ENCODE results near the gene PRR29.
"Not testable (repeated sequence)": the region's sequence is repeated elsewhere in the genome, so short reads cannot be mapped to it uniquely, and the experiment has no call there.

The PRR29 gene

GRCh38 chr17:63997341-63998048 lies 656 bp upstream of the PRR29 start:
- DNase-seq: no peak

DNA sequence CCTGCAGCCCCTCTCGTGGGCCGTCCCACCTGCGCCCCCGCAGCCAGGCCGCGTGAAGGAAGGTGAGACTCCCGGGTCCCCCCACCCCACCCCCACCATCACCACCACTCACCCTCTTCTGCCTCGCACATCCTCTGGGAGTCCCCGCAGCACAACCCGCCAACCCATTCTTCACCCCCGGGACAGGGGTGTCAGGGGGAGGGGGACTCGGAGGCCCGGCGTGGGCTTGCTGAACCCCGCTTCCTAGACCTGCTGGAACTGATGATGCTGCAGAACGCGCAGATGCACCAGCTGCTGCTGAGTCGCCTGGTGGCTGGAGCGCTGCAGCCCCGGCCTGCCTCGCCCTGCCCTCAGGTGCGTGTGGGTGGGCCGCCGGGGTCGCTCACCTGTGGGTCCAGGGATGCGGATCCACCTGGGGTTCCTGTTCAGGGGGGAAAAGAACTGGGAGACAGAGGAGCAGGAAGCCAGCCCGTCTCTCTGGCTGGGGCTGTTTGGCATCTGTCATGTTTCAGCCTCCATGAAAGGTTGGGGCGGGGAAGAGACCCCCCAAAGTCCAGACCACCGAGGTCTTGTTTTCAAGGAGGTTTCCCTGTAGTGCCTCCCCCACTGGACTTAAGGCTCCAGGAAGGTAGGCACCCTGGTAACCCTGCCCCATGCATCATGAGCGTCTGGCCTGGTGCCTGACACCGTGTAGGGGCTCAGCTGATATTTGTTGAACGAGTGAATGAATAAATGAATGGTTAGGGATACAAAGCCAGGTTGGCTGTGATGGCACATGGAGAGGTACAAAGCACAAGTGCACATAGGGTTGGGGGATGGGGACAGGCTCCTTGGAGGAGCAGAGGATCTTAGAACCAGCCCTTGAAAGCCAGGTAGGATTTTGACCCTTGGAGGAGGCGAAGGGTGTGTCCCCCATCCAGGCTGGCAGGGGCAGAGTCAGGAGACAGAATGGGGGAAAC lies 849 bp downstream of the PRR29 start:
- no peak for DNase-seq

DNA sequence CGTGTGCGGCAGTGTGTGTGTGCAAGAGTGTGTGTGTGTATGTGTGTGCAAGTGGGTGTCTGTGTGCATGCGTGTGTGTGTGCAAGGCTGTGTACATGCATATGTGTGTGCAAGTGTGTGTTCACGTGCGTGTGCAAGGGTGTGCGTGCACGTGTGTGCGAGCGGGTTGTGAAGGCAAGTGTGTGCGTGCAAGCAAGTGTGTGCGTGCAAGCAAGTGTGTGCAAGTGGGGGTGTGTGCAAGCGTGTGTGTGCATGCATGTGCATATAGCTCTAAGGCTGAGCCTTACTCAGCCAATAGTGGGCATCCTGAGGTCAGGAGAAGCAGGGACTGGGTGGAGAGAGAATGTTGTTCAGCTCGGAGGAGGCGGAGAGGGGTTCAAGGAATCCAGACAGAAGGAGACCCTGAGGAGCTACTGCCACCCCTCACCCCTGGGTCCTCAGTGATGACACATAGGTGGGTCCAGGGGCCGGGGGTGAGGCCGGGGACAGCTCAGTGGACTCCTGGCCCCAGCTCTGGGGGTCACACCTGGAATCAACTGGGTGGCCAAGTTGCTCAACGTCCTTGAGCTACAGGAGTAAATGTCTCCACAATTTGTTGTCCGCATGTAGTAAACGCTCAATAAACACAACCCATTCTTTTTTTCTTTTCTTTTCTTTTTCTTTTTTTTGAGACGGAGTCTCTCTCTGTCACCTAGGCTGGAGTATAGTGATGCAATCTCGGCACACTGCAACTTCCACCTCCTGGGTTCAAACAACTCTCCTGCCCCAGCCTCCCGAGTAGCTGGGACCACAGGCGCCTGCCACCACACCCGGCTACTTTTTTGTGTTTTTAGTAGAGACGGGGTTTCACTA lies 1.8 kb downstream of the PRR29 start:
- DNase-seq: no peak

GRCh38 chr17:64001091-64001579 lies 3.0 kb downstream of the PRR29 start:
- no peak for DNase-seq

- no peak for DNase-seq
Observed at GRCh38 chr17:64001763-64002529, 3.8 kb downstream of the PRR29 start.

- no peak for DNase-seq
Observed at GRCh38 chr17:64002658-64003525, 4.7 kb downstream of the PRR29 start.

- DNase-seq: no peak
Observed at GRCh38 chr17:64003526-64004121, 5.5 kb downstream of the PRR29 start.

DNA sequence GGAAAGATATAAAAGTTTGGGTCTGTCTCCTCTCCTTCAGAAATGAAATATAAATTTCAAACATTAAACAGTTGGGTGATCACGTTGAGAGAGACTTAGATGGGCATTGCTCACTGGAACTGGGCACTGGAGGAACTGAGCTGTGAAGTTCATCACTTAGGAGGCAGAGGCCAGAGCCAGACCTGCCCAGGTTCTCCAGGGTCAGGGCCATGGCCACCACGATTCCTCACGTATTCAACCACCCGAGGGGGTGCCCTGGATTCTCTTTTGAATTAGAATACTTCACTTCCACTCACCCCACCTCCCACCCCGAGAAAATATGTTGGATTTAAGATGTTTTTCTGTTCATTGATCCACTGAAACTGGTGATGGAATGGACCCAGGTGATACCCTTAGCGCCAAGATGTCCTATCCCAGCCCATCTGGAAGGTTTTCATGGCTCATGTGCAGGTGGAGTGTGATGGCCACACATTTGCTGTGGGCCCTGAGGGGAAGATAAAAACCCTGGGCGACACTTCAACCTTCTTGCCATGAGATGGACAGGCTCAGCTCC lies 6.1 kb downstream of the PRR29 start:
- DNase-seq: no peak

DNA sequence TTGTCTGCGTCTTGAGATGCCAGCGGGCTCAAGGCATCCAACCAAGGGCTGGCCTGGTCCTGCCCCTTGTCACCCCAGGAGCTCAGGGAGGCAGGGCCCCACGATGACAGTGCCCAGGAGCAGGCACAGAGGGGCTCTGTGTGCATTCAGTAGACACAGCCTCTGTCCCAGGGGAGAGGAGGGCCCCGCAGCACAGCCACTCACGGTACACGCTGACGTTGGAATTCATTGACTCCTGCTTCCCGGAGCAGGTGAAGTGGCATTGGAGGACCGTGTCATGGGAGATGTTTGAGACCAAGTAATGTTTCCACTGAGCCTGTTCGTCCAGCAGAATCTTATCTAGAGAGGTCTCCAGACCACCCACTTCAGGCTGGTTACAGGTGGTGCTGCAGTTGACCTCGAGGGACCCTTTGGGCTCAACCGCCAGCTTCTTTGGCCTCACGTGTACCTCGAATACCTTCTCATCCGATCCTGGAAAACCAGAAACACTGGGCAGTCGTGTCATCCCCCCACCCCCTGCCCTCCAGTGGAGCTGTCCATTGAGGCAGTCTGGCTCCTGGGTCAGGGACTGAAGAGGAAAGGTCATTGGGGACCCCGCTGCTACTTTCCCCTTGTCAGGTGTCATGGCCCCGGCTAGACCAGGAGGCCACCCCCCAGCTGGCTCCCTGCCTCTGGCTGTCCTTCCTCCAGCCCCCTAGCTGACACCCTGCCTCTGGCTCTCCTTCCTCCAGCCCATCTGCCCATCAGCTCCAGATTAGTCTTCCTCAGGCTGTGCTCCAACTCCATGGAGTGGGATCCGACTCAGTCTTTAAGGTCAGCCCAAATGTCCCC lies 7.0 kb downstream of the PRR29 start:
- no peak for DNase-seq

DNA sequence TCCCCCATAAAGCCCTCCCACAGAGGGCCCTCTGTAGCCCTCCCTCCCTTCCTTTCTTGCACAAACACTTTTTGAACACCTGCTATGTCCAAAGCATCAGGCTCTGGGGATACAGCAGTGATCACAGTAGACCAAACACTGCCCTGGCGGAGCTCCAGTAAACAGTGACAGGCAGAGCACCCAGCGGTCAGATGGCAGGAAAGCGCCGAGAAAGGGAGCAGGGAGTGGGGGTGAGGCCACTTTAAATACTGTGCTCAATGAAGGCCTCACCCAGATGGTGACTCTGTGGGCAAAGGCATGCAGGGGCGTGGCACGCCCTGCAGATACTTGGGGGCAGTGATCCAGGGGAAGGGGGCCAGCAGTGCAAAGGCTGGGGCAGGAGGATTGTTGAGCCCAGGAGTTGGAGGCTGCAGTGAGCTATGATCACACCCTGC lies 7.6 kb downstream of the PRR29 start:
- no peak for DNase-seq

DNA sequence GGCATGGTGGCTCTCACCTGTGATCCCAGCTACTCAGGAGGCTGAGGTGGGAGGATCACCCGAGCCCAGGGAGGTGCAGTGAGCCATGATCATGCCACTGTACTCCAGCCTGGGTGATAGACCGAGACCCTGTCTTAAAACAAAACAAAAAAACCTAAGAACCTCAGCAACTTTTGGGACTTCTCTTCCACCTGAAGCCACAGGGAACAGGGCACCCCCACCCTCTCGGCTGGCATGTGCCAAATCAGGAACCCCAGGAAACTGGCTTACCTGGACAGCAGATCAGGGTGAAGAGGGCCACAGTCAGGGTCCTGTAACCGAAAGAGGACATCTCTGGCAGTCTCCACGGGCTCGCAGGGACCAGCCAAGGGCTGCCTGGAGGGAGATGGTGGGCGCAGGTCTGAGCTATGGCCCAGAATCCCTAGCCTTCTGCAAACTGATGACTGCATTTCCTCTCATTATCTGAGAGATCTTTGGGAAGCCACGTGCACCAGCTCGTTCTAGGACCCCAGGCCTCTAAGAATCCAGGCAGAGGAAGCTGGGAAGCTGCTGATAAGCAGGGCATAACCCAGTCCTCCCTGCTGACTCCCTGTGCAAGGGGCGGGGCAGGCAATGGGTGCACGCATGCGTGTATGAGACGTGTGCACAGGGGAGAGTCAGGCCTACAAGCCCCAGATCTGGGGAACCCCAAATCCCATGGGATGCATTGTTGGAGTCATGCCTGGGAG lies 8.4 kb downstream of the PRR29 start:
- DNase-seq: no peak

GRCh38 chr17:64007089-64007837 lies 9.1 kb downstream of the PRR29 start:
- DNase-seq: not testable (repeated sequence)

GRCh38 chr17:64007838-64008282 lies 9.7 kb downstream of the PRR29 start:
- no peak for DNase-seq

GRCh38 chr17:64008346-64008745 lies 10.2 kb downstream of the PRR29 start:
- no peak for DNase-seq

DNA sequence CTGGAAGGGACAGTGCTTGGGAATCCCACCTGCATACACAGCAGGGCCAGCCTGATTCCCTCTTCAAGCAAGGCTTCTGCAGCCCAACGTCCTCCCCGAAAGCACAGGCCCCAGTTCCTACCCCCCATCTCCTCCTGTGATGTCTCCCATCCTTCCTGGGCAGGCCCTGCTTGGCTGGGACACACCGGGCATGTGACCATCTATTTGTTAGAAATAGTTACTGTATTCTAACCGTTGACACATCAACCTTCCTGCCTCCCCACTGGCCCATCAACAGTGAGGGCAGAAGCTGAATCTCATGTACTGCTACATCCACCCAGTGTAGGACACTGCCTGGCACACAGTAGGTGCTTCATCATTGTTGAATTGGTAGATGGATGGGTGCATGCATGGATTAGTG lies 10.7 kb downstream of the PRR29 start:
- DNase-seq: no peak

GRCh38 chr17:64009571-64010402 lies 11.6 kb downstream of the PRR29 start:
- DNase-seq: no peak

GRCh38 chr17:64015447-64015846 lies 17.3 kb downstream of the PRR29 start:
- DNase-seq: no peak

Measured in fibroblast of skin of back (primary cell).